ENCODE measurements around the gene HERPUD2. TPM values are rescaled to one million over a fixed set of nuclear protein-coding genes. Genes with fewer than 3 reads are reported as not detected.
"Not testable (repeated sequence)": the region's sequence is repeated elsewhere in the genome, so short reads cannot be mapped to it uniquely, and the experiment has no call there.

HERPUD2 gene
- total RNA-seq, 1 donor from 2014 or later: 43.7 TPM

GRCh38 chr7:35700333-35700732 lies 5.4 kb upstream of the HERPUD2 start:
- Histone ChIP-seq H3F3A (ENCODE audit: low read depth) (no peaks in the 10 kb centered on the region), H3K79me2 (ENCODE audit: low read depth) (peaks cover 8% of the 10 kb centered on the region), H3K27me3 (no peaks in the 10 kb centered on the region), H3K9me3 (ENCODE audit: low read depth) (no peaks in the 10 kb centered on the region), H4K20me1 (ENCODE audit: low read depth) (no peaks in the 10 kb centered on the region), H3K4me3 (no peak overlapping the region), H3K4me2 (no peak overlapping the region), H3K36me3 (no peaks in the 10 kb centered on the region), H3K4me1 (peaks cover 7% of the 10 kb centered on the region), H2AFZ (replicated peaks) (no peak overlapping the region), H3K9ac (no peak overlapping the region), H3K27ac (no peak overlapping the region)
- H3K9me3 Mint-ChIP-seq: no peaks in the 10 kb centered on the region
- H3K27ac Mint-ChIP-seq: no peak overlapping the region
- peaks cover 9% of the 10 kb centered on the region for H3K4me1 Mint-ChIP-seq
- no peak overlapping the region for H3K4me3 Mint-ChIP-seq
- TF ChIP-seq CTCF (IDR thresholded peaks at IDR 0.05): no peak
- no peak for TF ChIP-seq EZH2 (IDR thresholded peaks at IDR 0.05)
- TF ChIP-seq EZH2phosphoT487 (IDR thresholded peaks at IDR 0.05): no peak
- H3K27me3 Mint-ChIP-seq (ENCODE audit: insufficient read depth, low read depth): peaks cover 2% of the 10 kb centered on the region
- DNase-seq (ENCODE audit: low spot score): no peak
- H3K36me3 Mint-ChIP-seq: peaks cover 9% of the 10 kb centered on the region

- no peaks in the 10 kb centered on the region for H3K9me3 ChIP-seq (ENCODE audit: low read depth)
- H4K20me1 ChIP-seq (ENCODE audit: low read depth): no peaks in the 10 kb centered on the region
- H3K27ac ChIP-seq: no peak overlapping the region
- no peak for TF ChIP-seq CTCF (IDR thresholded peaks at IDR 0.05)
- no peak for TF ChIP-seq EZH2phosphoT487 (IDR thresholded peaks at IDR 0.05)
- no peak for TF ChIP-seq EZH2 (IDR thresholded peaks at IDR 0.05)
- no peak overlapping the region for H2AFZ ChIP-seq (replicated peaks)
- no peak overlapping the region for H3K9ac ChIP-seq
- Mint-ChIP-seq H3K4me1 (peaks cover 10% of the 10 kb centered on the region), H3K4me3 (no peak overlapping the region), H3K36me3 (peaks cover 9% of the 10 kb centered on the region), H3K27ac (no peak overlapping the region), H3K27me3 (ENCODE audit: insufficient read depth, low read depth) (peaks cover 2% of the 10 kb centered on the region), H3K9me3 (no peaks in the 10 kb centered on the region)
- no peaks in the 10 kb centered on the region for H3K27me3 ChIP-seq
- DNase-seq (ENCODE audit: low spot score): no peak
- peaks cover under 1% of the 10 kb centered on the region for H3F3A ChIP-seq (ENCODE audit: low read depth)
- no peaks in the 10 kb centered on the region for H3K36me3 ChIP-seq
- no peak overlapping the region for H3K4me2 ChIP-seq
- peaks cover 10% of the 10 kb centered on the region for H3K79me2 ChIP-seq (ENCODE audit: low read depth)
- H3K4me1 ChIP-seq: peaks cover 7% of the 10 kb centered on the region
- no peak overlapping the region for H3K4me3 ChIP-seq
These were observed 4.9 kb upstream of the HERPUD2 start for GRCh38 chr7:35699796-35700305.

GRCh38 chr7:35698382-35698781 lies 3.4 kb upstream of the HERPUD2 start:
- Mint-ChIP-seq H3K4me1 (peaks cover 18% of the 10 kb centered on the region), H3K36me3 (peaks cover 10% of the 10 kb centered on the region)
- H3K4me3 Mint-ChIP-seq; H3K27ac Mint-ChIP-seq; DNase-seq (ENCODE audit: low spot score); H3K27me3 ChIP-seq; H3K36me3 ChIP-seq; H2AFZ ChIP-seq (replicated peaks); H3K4me2 ChIP-seq; H3K9ac ChIP-seq; H3K9me3 Mint-ChIP-seq; H3K9me3 ChIP-seq (ENCODE audit: low read depth); H3K27ac ChIP-seq; H3K4me3 ChIP-seq; H3K27me3 Mint-ChIP-seq (ENCODE audit: insufficient read depth, low read depth): not testable (repeated sequence)
- H3K4me1 ChIP-seq: peaks cover 12% of the 10 kb centered on the region
- H3F3A ChIP-seq (ENCODE audit: low read depth): peaks cover 15% of the 10 kb centered on the region
- H3K79me2 ChIP-seq (ENCODE audit: low read depth): peaks cover 20% of the 10 kb centered on the region
- H4K20me1 ChIP-seq (ENCODE audit: low read depth): peaks cover 10% of the 10 kb centered on the region

DNA sequence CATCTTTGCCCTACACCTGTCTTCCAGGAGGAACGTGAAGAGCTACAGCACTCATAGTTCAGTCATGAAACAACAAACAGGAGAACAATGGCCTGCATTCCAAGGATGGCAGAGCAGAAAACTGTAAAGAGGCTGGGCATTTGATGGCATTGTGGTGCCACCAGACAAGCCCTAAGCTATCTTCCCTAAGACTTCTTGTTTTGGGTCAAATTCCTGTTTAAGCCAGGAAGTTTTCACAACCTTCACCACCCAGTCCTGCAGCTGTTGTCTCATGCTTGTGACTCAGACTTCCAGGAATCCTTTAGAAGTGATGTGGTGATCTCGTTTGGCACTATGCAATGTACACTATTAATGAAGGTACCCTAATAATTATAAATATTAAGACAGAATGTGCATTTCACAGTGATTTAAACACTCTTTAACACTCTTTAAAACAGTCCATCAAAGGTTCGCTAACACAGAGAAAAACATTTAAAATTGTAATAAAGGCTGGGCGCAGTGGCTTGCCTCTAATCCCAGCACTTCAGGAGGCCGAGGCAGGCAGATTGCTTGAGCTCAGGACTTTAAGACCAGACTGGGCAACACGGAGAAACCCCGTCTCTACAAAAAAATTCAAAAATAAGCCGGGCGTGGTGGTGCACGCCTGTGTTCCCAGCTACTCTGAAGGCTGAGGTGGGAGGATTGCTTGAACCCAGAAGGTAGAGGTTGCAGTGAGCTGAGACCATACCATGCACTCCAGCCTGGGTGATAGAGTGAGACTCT lies 2.7 kb upstream of the HERPUD2 start:
- DNase-seq (ENCODE audit: low spot score): no peak
- TF ChIP-seq EZH2phosphoT487 (IDR thresholded peaks at IDR 0.05): no peak
- TF ChIP-seq CTCF (IDR thresholded peaks at IDR 0.05): no peak
- no peak for TF ChIP-seq EZH2 (IDR thresholded peaks at IDR 0.05)
- H3K4me1 Mint-ChIP-seq: peaks cover 26% of the 10 kb centered on the region
- peaks cover 18% of the 10 kb centered on the region for H4K20me1 ChIP-seq (ENCODE audit: low read depth)
- H3K9ac ChIP-seq: no peak overlapping the region
- no peak overlapping the region for H3K27ac ChIP-seq
- peaks cover 28% of the 10 kb centered on the region for H3K79me2 ChIP-seq (ENCODE audit: low read depth)
- no peaks in the 10 kb centered on the region for H3K9me3 Mint-ChIP-seq
- no peak overlapping the region for H2AFZ ChIP-seq (replicated peaks)
- H3K4me1 ChIP-seq: peaks cover 19% of the 10 kb centered on the region
- H3F3A ChIP-seq (ENCODE audit: low read depth): peaks cover 15% of the 10 kb centered on the region
- no peak overlapping the region for H3K27ac Mint-ChIP-seq
- H3K36me3 Mint-ChIP-seq: peaks cover 17% of the 10 kb centered on the region
- H3K27me3 ChIP-seq: no peaks in the 10 kb centered on the region
- H3K4me3 Mint-ChIP-seq: no peak overlapping the region
- no peak overlapping the region for H3K4me3 ChIP-seq
- H3K27me3 Mint-ChIP-seq (ENCODE audit: insufficient read depth, low read depth): peaks cover under 1% of the 10 kb centered on the region
- no peak overlapping the region for H3K4me2 ChIP-seq
- H3K9me3 ChIP-seq (ENCODE audit: low read depth): no peaks in the 10 kb centered on the region
- no peaks in the 10 kb centered on the region for H3K36me3 ChIP-seq

Measured in neural progenitor cell (in vitro differentiated cells).